ENCODE results near the gene NDRG3.

DNA sequence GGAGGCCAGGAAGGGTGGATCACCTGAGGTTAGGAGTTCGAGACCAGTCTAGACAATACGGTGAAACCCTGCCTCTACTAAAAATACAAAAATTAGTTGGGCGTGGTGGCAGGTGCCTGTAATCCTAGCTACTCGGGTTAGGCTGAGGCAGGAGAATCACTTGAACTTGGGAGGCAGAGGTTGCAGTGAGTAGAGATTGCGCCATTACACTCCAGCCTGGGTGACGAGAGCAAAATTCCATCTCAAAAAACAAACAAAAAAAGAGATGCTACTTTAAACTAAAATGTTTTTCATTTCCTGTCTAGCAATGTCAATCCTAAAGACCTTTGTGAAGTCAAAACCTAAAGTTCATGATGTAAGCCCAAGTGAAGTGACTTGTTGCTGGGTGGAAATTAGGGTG, 14.8 kb upstream of the NDRG3 start:
- TF ChIP-seq CTCF (conservative IDR thresholded peaks at IDR 0.05; ENCODE audit: low read depth, low read length) = no peak
- TF ChIP-seq EZH2 (IDR thresholded peaks at IDR 0.05; ENCODE audit: low read length, unreplicated experiment) = no peak
- no peak for TF ChIP-seq EZH2phosphoT487 (IDR thresholded peaks at IDR 0.05; ENCODE audit: borderline replicate concordance, low read length)

All from PC-3 (cell line).